ENCODE results near the gene PRM3.

DNA sequence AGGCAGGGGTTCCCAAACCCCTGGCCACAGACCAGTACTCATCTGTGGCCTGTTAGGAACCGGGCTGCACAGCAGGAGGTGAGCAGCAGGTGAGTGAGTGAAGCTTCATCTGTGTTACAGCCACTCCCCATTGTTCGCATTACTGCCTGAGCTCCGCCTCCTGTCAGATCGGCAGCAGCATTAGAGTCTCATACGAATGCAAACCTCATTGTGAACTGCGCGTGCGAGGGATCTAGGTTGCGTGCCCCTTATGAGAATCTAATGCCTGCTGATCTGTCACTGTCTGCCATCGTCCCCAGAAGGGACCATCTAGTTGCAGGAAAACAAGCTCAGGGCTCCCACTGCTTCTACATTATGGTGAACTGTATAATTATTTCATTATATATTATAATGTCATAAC is 46.7 kb upstream of the PRM3 start:
- TF ChIP-seq, protein P1, sequence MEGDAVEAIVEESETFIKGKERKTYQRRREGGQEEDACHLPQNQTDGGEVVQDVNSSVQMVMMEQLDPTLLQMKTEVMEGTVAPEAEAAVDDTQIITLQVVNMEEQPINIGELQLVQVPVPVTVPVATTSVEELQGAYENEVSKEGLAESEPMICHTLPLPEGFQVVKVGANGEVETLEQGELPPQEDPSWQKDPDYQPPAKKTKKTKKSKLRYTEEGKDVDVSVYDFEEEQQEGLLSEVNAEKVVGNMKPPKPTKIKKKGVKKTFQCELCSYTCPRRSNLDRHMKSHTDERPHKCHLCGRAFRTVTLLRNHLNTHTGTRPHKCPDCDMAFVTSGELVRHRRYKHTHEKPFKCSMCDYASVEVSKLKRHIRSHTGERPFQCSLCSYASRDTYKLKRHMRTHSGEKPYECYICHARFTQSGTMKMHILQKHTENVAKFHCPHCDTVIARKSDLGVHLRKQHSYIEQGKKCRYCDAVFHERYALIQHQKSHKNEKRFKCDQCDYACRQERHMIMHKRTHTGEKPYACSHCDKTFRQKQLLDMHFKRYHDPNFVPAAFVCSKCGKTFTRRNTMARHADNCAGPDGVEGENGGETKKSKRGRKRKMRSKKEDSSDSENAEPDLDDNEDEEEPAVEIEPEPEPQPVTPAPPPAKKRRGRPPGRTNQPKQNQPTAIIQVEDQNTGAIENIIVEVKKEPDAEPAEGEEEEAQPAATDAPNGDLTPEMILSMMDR (IDR thresholded peaks at IDR 0.05): no peak
- no peak for TF ChIP-seq EZH2 (IDR thresholded peaks at IDR 0.05)
